Measurements from ENCODE around the gene KLK7.

- TF ChIP-seq CTCF (IDR thresholded peaks at IDR 0.05): no peak
- no peak for TF ChIP-seq ZFX (IDR thresholded peaks at IDR 0.05; ENCODE audit: borderline replicate concordance)
These were observed 14.3 kb upstream of the KLK7 start for GRCh38 chr19:50998061-50998460.
